ENCODE data around the gene NDUFAF2. TPM values are rescaled to one million over a fixed set of nuclear protein-coding genes. Genes with fewer than 3 reads are reported as not detected.

The NDUFAF2 gene
- total and polyA plus RNA-seq, 2 of the 8 experiments (the other 6 are each of a cell fraction or from before 2014, with no cell fraction given), result 10.7 to 46.5 TPM

GRCh38 chr5:61044545-61044944, 99.5 kb downstream of the NDUFAF2 start:
- H2AFZ ChIP-seq (ENCODE audit: low read length), result no peak overlapping the region
- H3K4me3 ChIP-seq (ENCODE audit: extremely low read depth in 1 of 4, insufficient read depth in 2 of 4, low read depth in 3 of 4, low read length in 4 of 4), result no peak overlapping the region
- DNase-seq (ENCODE audit: low read depth in 1 of 2, low spot score in 2 of 2) (no peak), FAIRE-seq (no peak)
- H3K9me3 ChIP-seq (ENCODE audit: insufficient read depth in 2 of 2, low read depth in 1 of 2, low read length in 1 of 2), result no peaks in the 10 kb centered on the region
- no peak overlapping the region for H3K23ac ChIP-seq (ENCODE audit: insufficient read length)
- 0 out of 7 replicates have a peak, but pooled peaks cover 0 to 2% (median 0%) of the 10 kb centered on the region in 4 experiments for H3K4me1 ChIP-seq (replicated peaks in 1 of 4; ENCODE audit: control insufficient read depth in 3 of 4, insufficient read depth in 4 of 4, low read length in 3 of 4)
- H2BK5ac ChIP-seq (ENCODE audit: low read depth, low read length), result no peak overlapping the region
- H2BK15ac ChIP-seq (ENCODE audit: low read length), result no peak overlapping the region
- H4K91ac ChIP-seq (replicated peaks; ENCODE audit: insufficient read length, low read length), result no peak overlapping the region
- H3K79me1 ChIP-seq (ENCODE audit: low read depth, low read length), result no peaks in the 10 kb centered on the region
- no peaks in the 10 kb centered on the region for H3K36me3 ChIP-seq (ENCODE audit: control insufficient read depth in 2 of 4, insufficient read depth in 4 of 4, low read length in 3 of 4)
- H2AK5ac ChIP-seq (ENCODE audit: low read depth, low read length), result no peak overlapping the region
- no peak overlapping the region for H3K9ac ChIP-seq (replicated peaks in 1 of 4; ENCODE audit: extremely low read depth in 1 of 4, low read depth in 3 of 4, low read length in 3 of 4)
- no peak overlapping the region for H4K5ac ChIP-seq (ENCODE audit: insufficient read length, low read depth, low read length)
- no peak overlapping the region for H3K56ac ChIP-seq (replicated peaks; ENCODE audit: insufficient read length, low read depth, low read length)
- H3K14ac ChIP-seq (ENCODE audit: insufficient read length), result no peak overlapping the region
- no peak overlapping the region for H3K4me2 ChIP-seq (ENCODE audit: insufficient read depth in 1 of 2, low read depth in 2 of 2, low read length in 2 of 2)
- H3K27me3 ChIP-seq (replicated peaks in 1 of 4; ENCODE audit: control insufficient read depth in 3 of 4, extremely low read depth in 1 of 4, insufficient read depth in 3 of 4, low read length in 3 of 4), result no peaks in the 10 kb centered on the region
- H3K4ac ChIP-seq (replicated peaks; ENCODE audit: insufficient read length, low read depth, low read length), result no peak overlapping the region
- H2BK12ac ChIP-seq (ENCODE audit: low read depth, low read length), result no peak overlapping the region
- no peak overlapping the region for H4K8ac ChIP-seq (ENCODE audit: extremely low read depth, insufficient read depth, low read length)
- no peak overlapping the region for H3K27ac ChIP-seq (ENCODE audit: low read depth, low read length)
- no peaks in the 10 kb centered on the region; a peak in 1 of 4 replicates for H3K79me2 ChIP-seq (ENCODE audit: control insufficient read depth in 1 of 2, insufficient read depth in 2 of 2, low read length in 2 of 2)
- TF ChIP-seq POLR2A (IDR thresholded peaks at IDR 0.05; ENCODE audit: control extremely low read depth in 1 of 2, low read depth in 2 of 2, low read length in 2 of 2) (no peak), YY1 (IDR thresholded peaks at IDR 0.05; ENCODE audit: low read depth, low read length) (no peak), RNF2 (IDR thresholded peaks at IDR 0.05; ENCODE audit: borderline replicate concordance, low read depth, low read length, missing control alignments, poor library complexity, severe bottlenecking) (no peak)
- no peak overlapping the region for H2BK20ac ChIP-seq (ENCODE audit: low read length)
- no peak overlapping the region for H2BK120ac ChIP-seq (replicated peaks; ENCODE audit: low read depth, low read length)
- H3K18ac ChIP-seq (ENCODE audit: extremely low read depth, low read length), result no peak overlapping the region
- POLR2A ChIA-PET (ENCODE audit: partially characterized antibody), result no interaction called here
- H3K23me2 ChIP-seq (ENCODE audit: low read depth, low read length), result no peaks in the 10 kb centered on the region
- CTCF ChIA-PET (ENCODE audit: partially characterized antibody), result no interaction called here
- H4K20me1 ChIP-seq (replicated peaks in 1 of 2; ENCODE audit: control insufficient read depth in 1 of 2, insufficient read depth in 2 of 2, low read length in 2 of 2), result no peaks in the 10 kb centered on the region
